GM21526 (cell line): ENCODE measurements around the gene ATIC.

Experiments
- ATAC-seq: cut with Tn5 transposase; IDR thresholded peaks from one replicate; pipeline ENCODE4 v1.9.1; 2021; ENCODE audit warnings: moderate library complexity; ENCODE audit not compliant: unreplicated experiment, low FRiP score

The ATIC gene

DNA sequence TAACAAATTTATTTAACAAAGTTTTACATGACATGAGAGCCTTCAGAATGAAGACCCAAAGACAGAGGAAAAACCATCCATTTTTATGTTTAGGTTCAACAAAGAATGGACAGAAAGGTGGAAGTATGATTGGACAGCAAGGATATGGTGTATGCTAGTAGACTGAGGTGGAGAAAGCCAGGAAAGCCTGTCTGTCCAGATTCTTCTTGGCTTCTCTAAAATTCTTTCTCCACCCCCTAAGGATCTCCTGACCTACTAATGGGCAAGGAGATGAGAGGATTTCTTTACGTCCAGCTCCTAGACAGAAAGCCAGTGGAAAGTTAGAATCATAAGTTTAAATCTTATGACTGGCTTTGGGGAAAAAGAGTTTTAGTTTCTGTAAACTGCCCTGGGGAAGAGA is 3.0 kb downstream of the ATIC start:
- no peak for ATAC-seq

DNA sequence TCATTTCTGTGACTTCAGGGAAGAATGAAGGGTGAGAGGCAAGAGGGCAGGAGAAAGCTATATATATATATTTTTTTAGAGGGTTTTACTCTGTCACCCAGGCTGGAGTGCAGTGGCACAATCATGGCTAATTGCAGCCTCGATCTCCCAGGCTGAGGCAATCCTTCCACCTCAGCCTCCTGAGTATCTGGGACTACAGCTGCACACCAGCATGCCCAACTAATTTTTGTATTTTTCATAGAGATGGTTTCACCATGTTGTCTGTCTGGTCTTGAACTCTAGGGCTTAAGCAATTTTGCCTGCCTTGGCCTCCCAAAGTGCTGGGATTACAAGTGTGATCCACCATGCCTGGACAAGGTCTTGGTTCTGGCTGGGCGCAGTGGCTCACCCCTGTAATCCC is 3.4 kb downstream of the ATIC start:
- ATAC-seq, result no peak

DNA sequence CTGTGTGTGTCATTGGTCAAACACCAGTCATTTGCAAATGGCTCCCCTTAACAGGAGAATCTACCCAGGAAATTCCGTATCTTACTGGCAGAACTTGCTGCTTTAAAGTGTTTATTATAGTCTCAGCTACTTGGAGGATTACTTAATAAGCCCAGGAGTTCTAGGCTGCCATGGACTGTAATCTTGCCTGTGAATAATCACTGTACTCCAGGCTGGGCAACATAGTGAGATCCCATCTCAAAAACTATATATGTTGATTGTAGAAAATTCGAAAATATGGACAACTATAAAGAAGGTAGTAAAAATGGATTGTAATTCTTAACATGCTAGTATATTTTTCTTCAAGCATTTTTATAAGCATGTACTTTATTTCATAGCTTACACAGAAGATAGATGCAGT is 4.5 kb downstream of the ATIC start:
- ATAC-seq, result no peak

DNA sequence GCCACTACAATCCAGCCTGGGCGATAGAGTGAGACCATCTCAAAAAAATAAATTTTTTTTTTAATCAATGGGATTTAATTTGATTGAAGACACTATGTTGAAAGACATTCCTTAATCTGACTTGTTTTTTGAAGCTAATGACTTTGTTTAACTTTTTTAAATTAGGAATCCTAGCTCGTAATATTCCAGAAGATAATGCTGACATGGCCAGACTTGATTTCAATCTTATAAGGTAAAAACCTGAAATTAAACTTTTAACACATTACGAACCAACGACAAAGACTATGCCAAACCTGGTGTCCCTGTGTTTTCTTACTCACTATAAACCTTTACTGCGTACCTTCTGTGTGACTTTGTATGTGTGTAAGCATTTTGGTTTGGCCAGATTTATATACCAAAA is 7.6 kb downstream of the ATIC start:
- no peak for ATAC-seq

DNA sequence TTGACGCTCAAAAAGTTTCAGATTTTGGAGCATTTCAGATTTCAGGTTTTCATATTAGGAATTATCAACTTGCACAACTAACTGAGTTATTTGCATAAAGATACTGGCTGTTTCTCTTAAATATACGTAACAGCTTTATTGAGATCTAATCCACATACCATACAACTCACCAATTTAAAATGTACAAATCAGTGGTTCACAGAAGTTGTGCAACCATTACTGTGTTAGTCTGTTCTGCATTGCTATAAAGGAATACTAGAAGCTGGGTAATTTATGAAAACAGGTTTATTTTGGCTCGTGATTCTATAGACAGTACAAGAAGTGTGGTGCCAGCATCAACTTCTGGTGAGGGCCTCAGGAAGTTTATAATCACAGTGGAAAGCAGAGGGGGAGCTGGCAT is 8.2 kb downstream of the ATIC start:
- no peak for ATAC-seq

DNA sequence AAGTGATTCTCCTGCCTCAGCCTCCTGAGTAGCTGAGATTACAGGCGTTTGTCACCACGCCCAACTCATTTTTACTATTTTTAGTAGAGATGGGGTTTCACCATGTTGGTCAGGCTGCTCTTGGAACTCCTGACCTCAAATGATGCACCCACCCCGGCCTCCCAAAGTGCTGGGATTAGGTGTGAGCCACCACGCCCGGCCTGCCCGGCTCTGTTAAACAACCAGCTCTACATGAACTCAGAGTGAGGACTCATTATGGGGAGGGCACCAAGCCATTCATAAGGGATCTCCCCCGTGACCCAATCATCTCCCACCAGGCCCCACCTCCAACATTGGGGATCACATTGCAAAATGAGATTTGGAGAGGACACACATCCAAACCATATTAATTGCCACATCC is 8.8 kb downstream of the ATIC start:
- no peak for ATAC-seq

DNA sequence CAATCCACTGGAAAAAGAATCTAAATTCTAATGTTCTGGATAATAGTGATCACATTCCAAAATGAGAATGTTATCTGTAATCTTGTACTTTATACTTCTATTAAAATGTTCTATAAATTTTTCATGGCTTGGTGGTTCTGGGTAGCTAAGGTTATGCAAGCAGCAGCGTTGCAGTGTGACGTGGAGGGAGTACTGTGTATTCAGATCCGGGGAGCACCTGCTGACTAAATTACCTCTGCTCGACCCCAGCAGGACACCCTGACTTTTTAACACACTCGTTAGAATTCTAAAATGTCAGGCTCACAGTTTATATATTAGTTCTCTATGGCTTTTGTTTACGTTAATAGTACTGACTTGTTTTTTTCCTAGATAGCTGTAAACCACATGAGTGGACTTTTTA is 13.0 kb downstream of the ATIC start:
- ATAC-seq, result no peak

DNA sequence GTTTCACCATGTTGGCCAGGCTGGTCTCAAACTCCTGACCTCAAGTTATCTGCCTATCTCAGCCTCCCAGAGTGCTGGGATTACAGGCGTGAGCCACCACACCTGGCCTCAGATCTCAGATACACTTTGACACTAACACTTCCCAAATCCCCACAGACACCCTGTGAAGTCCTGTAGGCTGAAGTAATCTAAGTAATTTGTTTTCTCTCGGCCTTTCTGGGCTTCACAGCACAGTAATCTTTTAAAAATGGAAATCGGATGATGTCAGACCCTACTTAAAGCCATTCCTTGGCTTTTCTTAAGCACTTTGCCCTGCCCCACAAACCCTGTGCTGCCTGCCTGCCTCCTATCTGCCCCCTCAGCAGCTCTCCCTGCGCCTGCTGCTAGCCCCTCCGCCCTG is 16.2 kb downstream of the ATIC start:
- no peak for ATAC-seq

DNA sequence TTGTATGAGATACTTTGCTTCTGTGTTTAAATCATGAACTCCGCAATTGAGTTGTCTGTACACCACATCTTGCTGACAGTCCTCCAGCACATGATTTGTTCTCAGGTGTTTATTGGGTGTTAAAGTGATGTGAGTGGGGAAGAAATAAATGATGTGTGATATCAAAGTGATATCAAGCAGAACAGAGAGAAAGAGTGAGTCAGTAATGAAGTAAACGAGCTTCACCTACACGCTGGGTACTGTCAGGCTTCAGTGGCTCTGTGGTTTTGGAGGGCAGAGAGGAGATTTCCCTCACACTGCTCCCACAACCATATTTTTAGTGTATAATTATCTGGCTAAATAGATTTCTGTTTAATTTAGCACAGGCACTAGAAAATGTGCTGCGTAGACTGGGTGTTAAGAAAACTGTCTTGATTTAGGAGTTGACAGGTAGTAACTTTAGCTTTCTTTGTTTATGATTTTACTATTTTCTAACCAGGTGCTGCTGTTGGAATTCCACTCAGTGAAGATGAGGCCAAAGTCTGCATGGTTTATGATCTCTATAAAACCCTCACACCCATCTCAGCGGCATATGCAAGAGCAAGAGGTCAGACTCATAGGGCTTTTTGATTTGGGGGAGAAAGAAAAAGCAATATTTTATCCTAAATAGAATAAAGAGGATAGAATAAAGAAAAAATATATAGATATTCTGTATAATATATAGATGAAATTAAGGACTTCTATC is 21.2 kb downstream of the ATIC start:
- ATAC-seq, result no peak

DNA sequence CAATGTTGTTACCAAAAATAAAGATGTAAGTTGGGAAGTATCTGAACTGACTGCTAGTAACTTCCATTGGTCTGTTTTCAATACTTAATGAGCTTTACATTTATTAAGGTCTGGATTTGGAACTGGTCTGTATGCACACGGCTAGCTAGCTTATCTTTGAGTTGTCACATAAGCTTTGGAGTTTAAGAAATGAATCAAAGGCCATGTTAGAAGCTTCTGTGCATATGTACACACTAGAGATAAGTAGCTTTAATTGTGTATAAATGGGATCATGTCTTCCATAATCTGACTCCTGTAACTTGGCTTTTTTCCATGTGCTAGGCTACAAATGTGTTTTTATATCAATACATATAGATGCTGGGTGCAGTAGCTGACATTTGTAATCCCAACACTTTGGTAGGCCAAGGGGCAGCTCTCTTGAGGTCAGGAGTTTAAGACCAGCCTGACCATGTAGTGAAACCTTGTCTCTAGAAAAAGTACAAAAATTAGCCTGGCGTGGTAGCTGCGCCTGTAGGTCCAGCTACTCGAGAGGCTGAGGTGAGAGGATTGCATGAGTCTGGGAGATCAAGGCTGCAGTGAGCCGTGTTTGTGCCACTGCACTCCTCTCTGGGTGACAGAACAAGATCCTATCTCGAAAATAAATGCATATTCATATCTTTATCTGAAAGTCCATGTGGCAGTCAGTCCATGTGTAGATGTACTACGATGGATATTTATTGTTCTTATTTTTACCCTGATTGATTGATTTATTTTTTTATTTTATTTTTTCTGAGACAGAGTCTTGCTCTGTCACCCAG is 27.2 kb downstream of the ATIC start:
- ATAC-seq, result no peak

DNA sequence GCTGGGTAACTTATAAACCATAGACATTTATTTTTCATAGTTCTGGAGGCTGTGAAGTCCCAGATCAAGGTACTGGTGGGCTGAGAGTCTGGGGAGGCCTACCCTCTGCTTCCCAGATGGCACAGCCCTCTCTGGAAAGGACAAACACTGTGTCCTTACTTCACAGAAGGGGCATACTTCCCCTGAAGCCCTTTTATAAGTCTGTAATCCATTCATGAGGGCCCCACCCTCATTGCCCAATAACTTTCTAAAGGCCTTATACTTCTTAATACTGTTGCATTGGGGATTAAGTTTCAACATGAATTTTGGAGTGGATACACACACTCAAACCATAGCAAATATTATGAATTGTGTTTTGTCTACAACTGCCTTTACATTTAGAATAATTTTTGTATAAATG is 36.0 kb downstream of the ATIC start:
- no peak for ATAC-seq

DNA sequence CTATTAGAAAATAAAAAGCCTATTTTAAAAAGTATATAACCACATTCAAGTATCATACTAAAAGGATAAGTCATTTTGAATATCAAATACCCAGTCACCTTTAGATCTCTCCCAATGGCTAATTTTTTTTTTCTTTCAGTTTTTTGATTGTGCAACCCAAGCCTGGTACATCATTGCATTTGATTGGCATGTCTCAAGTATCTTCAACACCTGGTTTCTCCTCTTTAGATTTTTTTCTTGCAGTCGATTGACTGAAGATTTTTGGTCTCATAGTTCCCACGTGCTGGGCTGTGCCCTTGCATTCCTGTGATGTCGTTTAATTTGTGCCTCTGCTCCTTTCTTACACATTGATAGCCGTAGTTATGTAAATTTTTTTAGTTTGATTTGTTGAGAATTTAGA is 40.7 kb downstream of the ATIC start:
- no peak for ATAC-seq

DNA sequence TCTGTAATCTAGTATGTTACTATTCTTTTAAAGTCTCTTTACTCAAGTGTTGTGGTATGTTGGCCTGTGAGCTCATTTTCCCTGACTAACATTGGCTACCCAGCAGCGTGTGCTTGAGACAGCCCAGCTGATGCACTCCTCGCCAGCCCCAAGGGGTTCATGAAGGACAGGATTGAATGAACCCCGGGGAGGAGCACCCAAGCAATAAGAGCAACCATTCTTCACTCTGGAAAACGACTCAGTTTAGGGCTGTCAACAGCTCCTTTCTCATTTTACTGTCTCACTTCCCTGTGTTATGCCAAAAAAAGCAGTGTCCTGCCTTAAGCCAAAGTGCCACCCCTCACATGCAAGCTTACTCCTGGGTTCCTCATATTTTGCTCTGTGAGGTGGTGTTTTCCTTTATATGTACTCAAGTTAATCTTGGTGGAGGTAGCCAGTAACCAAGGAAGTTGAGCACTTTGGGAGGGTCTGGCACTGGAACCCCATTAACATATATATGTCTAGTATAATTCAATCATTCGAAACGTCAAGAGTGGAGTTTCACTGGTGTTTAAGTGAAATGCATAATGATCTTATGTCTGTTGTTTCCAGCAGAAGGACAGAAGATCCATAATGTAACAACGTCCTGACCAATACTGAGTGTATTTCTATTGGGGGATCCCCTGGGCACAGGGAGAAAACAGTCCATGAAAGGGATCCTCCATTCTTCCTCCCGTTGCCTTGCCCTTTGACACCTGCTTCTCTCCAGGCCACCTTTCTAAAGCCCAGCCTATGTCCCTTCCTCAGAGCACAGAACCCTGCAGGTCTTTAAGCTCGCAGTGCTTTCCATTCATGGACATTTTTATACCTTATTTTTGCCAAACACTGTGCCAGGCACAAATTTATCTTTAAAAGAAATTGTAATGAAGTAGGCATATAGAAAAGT is 43.2 kb downstream of the ATIC start:
- no peak for ATAC-seq

DNA sequence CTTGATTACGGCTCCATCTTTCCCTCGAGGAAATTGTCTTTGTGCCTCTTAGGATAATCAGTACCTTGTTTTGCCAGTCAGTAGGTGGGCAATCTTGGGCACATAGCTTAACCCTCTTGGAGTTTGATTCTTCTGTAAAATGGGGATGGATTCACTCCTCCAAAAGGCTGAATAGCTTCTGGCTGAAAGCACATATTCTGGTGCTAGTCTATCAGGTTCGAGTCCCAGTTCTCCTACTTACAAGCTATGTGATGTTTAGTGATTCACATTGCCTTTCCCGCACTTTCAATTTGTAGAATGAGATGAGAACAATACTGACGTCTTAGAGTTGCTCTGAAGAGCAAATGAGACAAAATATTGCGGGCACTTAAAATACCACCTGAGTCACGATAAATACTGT is 43.9 kb downstream of the ATIC start:
- no peak for ATAC-seq

DNA sequence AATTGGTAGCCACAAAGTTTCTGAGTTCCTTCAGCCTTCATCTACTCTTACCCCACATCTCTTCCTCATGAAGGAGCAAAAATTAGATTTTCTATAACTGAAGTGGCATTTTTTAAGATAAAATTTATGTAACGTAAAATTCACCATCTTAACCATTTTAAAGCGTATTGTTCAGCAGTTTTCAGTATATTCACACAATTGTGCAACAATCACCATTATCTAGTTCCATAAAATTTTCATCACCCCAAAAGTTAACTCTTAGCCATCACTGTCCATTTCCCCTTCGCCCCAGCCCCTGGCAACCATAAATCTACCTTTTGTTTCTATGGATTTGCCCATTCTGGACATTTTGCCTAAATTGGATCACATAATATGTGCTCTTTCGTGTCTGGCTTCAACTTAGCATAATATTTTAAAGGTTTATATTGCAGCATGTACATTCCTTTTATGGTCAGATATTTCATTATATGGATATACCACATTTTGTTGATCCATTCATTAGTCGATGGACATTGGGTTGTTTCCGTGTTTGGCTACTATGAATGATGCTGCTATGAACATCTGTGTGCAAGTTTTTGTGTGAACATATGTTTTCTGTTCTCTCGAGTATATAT is 44.6 kb downstream of the ATIC start:
- no peak for ATAC-seq

DNA sequence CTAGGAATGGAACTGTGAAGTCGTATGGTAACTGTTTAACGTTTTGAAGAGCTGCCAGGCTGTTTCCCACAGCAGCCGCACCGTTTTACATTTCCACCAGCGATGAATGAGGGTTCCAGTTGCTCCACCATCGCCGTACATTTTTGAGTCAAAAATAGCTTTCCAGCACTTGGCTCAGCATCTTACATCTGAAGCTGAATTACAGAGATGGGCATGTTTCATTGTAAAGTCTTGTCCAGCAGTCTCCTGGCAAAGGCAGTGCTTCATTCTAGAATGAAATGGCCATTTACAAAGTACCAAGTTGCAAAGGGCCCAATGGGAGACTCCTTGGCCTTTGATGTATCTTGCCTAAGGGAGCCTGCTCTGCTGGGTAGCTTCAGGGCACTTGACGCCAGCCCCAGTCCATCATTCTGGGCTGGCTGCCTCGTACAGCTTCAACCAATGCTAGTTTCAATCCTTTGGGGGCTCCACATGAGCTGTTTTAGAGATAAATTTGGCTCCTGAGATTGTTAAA is 45.1 kb downstream of the ATIC start:
- ATAC-seq, result no peak

DNA sequence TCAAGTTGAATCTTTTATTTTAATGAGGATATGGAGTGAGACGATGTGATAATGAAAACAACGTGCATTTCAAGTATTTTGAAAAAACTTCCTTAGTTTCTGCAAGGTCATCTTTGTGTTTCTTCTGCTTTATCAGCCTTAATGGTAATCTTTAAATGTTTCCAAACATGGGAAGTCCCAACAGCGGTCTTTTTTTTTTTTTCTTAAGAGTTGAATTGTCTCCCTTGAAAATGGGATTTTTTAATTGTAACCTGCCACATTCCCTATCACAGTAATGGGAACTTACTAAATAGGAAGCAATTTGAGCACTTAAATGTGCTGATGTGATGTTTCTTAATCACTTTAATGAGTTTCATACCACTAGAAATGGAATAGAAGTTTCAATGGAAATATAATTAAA is 45.8 kb downstream of the ATIC start:
- no peak for ATAC-seq

DNA sequence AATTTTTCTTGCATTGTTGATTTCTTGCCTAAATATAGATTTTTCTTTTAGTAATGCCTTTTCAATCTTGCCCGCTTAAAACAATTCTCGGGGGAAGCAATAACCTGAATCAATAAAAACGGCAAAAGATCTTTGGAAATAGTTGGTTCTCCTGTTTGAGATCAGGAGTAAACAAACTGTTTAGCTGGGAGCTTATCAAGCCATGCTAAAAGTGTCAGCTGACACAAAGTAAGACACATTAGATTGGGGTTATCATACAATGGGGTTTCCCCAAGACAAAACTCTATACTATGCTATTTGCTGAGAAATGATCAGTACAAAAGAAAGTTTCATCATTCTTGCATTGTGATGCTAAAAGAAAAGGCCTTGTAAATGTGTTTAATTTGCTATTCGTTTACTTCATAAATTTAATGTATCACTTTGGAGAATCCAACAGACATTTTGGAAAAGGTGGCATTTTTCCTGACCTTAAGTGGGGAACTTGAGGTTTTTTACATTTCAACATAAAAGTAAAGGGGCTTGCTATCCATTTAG is 46.5 kb downstream of the ATIC start:
- no peak for ATAC-seq

DNA sequence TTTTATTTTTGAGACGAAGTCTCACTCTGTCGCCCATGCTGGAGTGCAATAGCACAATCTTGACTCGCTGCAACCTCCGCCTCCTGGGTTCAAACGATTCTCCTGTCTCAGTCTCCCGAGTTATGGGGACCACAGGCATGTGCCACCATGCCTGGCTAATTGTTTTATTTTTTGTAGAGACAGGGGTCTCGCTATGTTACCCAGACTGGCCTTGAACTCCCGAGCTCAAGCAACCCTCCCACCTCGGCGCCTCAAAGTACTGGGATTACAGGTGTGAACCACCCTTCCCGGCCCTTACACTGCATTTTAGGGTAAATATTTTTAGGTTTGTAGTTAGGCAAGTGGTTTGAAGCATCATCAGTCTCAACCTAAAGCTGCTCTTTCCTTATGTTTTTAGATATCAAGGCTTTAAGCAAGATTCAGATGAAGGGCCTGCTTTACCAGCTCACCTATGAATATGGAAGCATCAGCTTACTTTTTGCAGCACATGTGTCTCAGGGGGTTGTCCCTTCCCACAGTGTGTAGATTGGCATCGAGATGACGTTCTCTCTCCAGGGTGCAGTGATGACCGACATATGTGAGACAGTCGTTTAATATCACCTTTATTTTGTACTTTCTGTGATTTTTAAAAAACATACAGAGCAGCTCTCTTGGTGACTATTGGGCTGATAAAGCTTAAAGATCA is 47.2 kb downstream of the ATIC start:
- no peak for ATAC-seq

DNA sequence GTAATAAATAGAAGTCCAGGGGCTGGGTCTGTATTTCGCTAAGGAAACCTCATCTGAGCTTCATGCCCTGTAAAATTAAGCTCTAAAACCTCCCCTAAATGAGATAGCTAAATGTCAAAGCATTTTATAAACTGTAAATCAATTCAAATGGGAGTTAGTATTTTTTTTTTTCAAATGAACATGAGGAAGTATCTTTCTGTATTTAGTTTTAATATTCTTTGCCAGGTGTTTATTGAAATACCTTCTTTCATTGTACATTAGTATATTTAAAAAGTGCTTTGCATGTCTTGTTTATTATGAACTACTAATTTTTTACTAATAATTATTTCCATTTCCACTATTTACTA is 47.7 kb downstream of the ATIC start:
- ATAC-seq, result no peak
